ENCODE data around the gene ZNF804B.

DNA sequence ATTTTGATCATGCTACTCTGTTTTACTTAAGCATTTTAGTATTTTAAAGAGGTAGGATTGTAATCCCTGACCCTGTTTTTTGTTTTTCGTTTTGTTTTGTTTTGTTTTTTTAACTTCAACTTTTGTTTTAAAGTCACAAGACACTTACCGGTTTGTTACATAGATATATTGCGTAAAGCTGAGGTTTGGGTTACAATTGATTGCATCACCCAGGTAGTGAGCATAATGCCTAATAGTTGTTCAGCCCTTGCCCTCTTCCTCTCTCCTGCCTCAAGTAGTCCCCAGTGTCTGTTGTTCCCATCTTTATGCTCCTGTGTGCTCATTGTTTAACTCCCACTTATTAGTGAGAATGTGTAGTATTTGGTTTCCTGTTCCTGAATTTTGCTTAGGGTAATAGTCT, 129.2 kb downstream of the ZNF804B start:
- TF ChIP-seq, protein P1, sequence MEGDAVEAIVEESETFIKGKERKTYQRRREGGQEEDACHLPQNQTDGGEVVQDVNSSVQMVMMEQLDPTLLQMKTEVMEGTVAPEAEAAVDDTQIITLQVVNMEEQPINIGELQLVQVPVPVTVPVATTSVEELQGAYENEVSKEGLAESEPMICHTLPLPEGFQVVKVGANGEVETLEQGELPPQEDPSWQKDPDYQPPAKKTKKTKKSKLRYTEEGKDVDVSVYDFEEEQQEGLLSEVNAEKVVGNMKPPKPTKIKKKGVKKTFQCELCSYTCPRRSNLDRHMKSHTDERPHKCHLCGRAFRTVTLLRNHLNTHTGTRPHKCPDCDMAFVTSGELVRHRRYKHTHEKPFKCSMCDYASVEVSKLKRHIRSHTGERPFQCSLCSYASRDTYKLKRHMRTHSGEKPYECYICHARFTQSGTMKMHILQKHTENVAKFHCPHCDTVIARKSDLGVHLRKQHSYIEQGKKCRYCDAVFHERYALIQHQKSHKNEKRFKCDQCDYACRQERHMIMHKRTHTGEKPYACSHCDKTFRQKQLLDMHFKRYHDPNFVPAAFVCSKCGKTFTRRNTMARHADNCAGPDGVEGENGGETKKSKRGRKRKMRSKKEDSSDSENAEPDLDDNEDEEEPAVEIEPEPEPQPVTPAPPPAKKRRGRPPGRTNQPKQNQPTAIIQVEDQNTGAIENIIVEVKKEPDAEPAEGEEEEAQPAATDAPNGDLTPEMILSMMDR (IDR thresholded peaks at IDR 0.05; ENCODE audit: borderline replicate concordance, extremely low read depth, low read length, poor library complexity, severe bottlenecking) = no peak
- no peak for TF ChIP-seq EZH2 (IDR thresholded peaks at IDR 0.05; ENCODE audit: borderline replicate concordance, low read depth, low read length, severe bottlenecking)

All from DND-41 (cell line).